ENCODE data around the gene PAPPA2. TPM values are rescaled to one million over a fixed set of nuclear protein-coding genes. Genes with fewer than 3 reads are reported as not detected.
A peak's percentile ranks its signal among the peaks of the same experiment; 100 is the strongest.

Gene PAPPA2
- total and polyA plus RNA-seq, 11 donors = 0.04 to 1.5 (median 0.38) TPM

DNA sequence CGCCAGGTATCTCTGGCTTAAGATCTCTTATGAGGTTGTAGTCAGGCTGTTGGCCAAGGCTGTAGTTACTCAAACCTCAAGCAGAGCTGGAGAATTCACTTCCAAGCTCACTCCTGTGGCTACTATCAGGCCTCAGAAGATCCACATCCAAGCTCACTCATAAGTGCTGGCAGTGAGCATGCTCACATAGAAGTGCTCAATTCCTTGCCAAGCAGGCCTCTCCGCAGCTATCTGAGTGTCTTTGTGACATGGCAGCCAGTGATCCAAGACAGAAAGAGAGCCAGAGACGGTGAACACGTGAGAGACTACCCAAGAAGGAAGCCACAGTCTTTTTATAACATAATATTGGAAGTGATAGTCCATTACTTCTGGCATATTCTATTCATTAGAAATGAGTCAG is 278.2 kb downstream of the PAPPA2 start:
- WGBS, 4 donors = 41 to 51% (median 45%) methylated on average over 4 of the region's 4 CpGs
- peak in 3 of 4 donors; percentile 9 to 61 (median 42) for ATAC-seq
- no peaks in the 10 kb centered on the region for H3K27me3 ChIP-seq

DNA sequence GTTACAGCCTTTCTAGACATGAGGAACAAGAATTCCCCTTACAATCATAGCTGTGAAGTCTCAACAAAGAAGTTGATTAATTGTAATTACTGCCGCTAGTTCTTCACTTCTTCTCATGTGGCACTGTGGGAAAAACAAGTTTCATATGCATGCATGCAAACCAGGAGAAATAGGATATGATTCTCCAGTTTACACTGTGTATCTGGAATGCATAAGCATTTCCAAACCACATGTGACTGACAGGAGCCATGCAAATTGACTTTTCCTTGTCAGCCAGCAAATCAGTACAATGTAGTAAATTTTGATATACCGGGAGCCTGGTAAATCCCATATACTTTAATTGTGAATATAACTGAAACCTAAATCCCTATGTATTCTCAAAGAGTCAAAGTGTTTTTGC is 279.3 kb downstream of the PAPPA2 start:
- no peak overlapping the region for H3K4me3 ChIP-seq
- H3K27me3 ChIP-seq = no peaks in the 10 kb centered on the region
- ATAC-seq (no peak), DNase-seq (no peak)
- H3K4me1 ChIP-seq = no peaks in the 10 kb centered on the region
- no peaks in the 10 kb centered on the region for H3K36me3 ChIP-seq
- no peak overlapping the region for H3K27ac ChIP-seq
- intact Hi-C loops (cut with DNase I) = no loop called here
- H3K9me3 ChIP-seq = no peaks in the 10 kb centered on the region
- TF ChIP-seq, protein P1, sequence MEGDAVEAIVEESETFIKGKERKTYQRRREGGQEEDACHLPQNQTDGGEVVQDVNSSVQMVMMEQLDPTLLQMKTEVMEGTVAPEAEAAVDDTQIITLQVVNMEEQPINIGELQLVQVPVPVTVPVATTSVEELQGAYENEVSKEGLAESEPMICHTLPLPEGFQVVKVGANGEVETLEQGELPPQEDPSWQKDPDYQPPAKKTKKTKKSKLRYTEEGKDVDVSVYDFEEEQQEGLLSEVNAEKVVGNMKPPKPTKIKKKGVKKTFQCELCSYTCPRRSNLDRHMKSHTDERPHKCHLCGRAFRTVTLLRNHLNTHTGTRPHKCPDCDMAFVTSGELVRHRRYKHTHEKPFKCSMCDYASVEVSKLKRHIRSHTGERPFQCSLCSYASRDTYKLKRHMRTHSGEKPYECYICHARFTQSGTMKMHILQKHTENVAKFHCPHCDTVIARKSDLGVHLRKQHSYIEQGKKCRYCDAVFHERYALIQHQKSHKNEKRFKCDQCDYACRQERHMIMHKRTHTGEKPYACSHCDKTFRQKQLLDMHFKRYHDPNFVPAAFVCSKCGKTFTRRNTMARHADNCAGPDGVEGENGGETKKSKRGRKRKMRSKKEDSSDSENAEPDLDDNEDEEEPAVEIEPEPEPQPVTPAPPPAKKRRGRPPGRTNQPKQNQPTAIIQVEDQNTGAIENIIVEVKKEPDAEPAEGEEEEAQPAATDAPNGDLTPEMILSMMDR (IDR thresholded peaks at IDR 0.05) = no peak
- TF ChIP-seq POLR2A (IDR thresholded peaks at IDR 0.05) = no peak
- WGBS, 4 donors = 80 to 91% (median 88%) methylated on average over 2 of the region's 2 CpGs

More for the DNA sequence above, 278.2 kb downstream of the PAPPA2 start:
- no peaks in the 10 kb centered on the region for H3K9me3 ChIP-seq
- H3K36me3 ChIP-seq = no peaks in the 10 kb centered on the region
- no peak for DNase-seq
- TF ChIP-seq, protein P1 (IDR thresholded peaks at IDR 0.05) = no peak
- TF ChIP-seq POLR2A (IDR thresholded peaks at IDR 0.05) = no peak
- intact Hi-C loops (cut with DNase I) = no loop called here
- H3K4me3 ChIP-seq = no peak overlapping the region
- no peak overlapping the region for H3K27ac ChIP-seq
- H3K4me1 ChIP-seq = no peaks in the 10 kb centered on the region

DNA sequence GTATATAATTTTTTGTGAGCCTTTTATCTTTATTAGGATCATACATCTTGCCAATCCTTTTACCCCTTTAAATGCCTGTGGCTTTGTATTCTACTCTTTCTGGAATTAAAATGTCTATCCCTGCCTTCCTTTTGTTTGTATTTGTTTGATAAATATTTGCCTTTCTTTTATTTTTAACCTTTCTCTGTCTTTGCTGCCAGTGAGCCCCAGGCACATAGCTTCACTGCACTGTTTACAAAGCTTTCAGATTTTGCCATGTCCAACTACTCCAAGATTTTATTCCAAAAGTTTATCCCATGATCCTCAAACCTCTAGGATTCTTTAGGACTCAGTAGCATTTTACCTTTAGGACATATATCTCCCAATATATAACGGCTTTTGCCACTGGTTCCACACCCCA is 281.2 kb downstream of the PAPPA2 start:
- Histone ChIP-seq H3K36me3 (no peaks in the 10 kb centered on the region), H3K4me3 (no peak overlapping the region), H3K9me3 (peaks cover 0 to 5% (median 0%) of the 10 kb centered on the region in 12 donors), H3K27me3 (no peaks in the 10 kb centered on the region), H3K27ac (no peak overlapping the region), H3K4me1 (no peaks in the 10 kb centered on the region)
- no peak for ATAC-seq
- no peak for TF ChIP-seq POLR2A (IDR thresholded peaks at IDR 0.05)
- TF ChIP-seq, protein P1 (IDR thresholded peaks at IDR 0.05) = no peak
- intact Hi-C loops (cut with DNase I) = no loop called here
- 83 to 89% (median 87%) methylated on average over 1 of the region's 1 CpG for WGBS, 4 donors
- no peak for DNase-seq

DNA sequence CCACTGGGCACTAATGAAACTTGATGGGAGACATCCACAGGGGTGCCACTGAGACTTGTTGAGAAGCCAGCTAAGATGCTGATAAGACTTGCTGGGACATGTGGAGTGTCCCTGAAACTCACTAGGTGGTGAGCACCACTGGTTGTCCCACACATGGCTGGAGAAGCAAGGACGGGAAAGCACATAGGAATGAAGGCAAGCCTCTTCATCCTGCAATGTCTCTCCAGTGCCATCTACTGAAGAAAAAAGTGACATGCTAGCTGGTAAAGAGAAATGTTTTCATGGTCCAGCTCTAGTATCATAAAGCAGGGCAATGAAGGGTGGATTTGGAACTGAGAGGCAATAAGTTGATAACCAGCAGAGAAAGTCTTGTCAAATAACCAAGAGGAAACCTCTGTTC is 283.0 kb downstream of the PAPPA2 start:
- Histone ChIP-seq H3K27me3 (no peaks in the 10 kb centered on the region), H3K4me1 (no peaks in the 10 kb centered on the region), H3K36me3 (no peaks in the 10 kb centered on the region), H3K9me3 (peaks cover 0 to 11% (median 0%) of the 10 kb centered on the region in 12 donors), H3K27ac (no peak overlapping the region), H3K4me3 (no peak overlapping the region)
- TF ChIP-seq POLR2A (IDR thresholded peaks at IDR 0.05) = no peak
- TF ChIP-seq, protein P1 (IDR thresholded peaks at IDR 0.05) = no peak
- intact Hi-C loops (cut with DNase I) = no loop called here
- WGBS, 4 donors = 44 to 69% (median 61%) methylated on average over 1 of the region's 1 CpG
- no peak for DNase-seq
- no peak for ATAC-seq
